Activated B cell treated with CpG ODN at 0.5 μM for 24 hours (primary cell): ENCODE data around the gene GALM. TPM values are rescaled to one million over a fixed set of nuclear protein-coding genes. Genes with fewer than 3 reads are reported as not detected.

Experiments
- ATAC-seq: fragments of 200-7000 bp; cut with Tn5 transposase; one replicate; pipeline ENCODE4 v1.10.0; 2021; ENCODE audit warnings: low read depth, mild to moderate bottlenecking, moderate library complexity
- CTCF ChIA-PET: fragments of 350-600 bp; sonication (Branson Sonifier 250); formaldehyde crosslinking; loops from one replicate; lab custom pipeline; 2021; ENCODE audit warnings: antibody characterized with exemption; lab: Charles Lee
- POLR2A ChIA-PET: fragments of 350-600 bp; sonication (Branson Sonifier 250); formaldehyde crosslinking; loops from one replicate; lab custom pipeline; 2021; ENCODE audit warnings: antibody characterized with exemption; lab: Charles Lee
- DNase-seq: peaks from one replicate; pipeline ENCODE4 v3.0.0; 2022
- H3K27ac Mint-ChIP-seq: one replicate; pipeline ENCODE4 v1.8.0; 2020; ENCODE audit warnings: mixed read lengths
- H3K27me3 Mint-ChIP-seq: one replicate; pipeline ENCODE4 v1.8.0; 2021; ENCODE audit warnings: mixed read lengths
- H3K36me3 Mint-ChIP-seq: one replicate; pipeline ENCODE4 v1.8.0; 2021; ENCODE audit warnings: low read depth, mixed read lengths
- H3K4me1 Mint-ChIP-seq: one replicate; pipeline ENCODE4 v1.8.0; 2021; ENCODE audit warnings: mixed read lengths
- H3K4me3 Mint-ChIP-seq: one replicate; pipeline ENCODE4 v1.8.0; 2020; ENCODE audit warnings: mild to moderate bottlenecking, mixed read lengths
- H3K9me3 Mint-ChIP-seq: one replicate; pipeline ENCODE4 v1.8.0; 2020; ENCODE audit warnings: mixed read lengths
- intact Hi-C: fragments of 100-400 bp; cut with micrococcal nuclease; formaldehyde crosslinking; loops from one replicate; pipeline ENCODE4 v1.15.1; 2024
- total RNA-seq: library from RNA; stranded (reverse); gene quantifications from 2 replicates; pipeline ENCODE4 v1.2.3, GENCODE V29; 2022
- TF ChIP-seq, protein P1 (sequence below): fragments of 200-600 bp; IDR thresholded peaks from one replicate; pipeline ENCODE4 v1.8.0; 2022; ENCODE audit warnings: antibody characterized with exemption, mild to moderate bottlenecking

GALM gene
- total RNA-seq, 1 donor from 2014 or later = 5.4 TPM

DNA sequence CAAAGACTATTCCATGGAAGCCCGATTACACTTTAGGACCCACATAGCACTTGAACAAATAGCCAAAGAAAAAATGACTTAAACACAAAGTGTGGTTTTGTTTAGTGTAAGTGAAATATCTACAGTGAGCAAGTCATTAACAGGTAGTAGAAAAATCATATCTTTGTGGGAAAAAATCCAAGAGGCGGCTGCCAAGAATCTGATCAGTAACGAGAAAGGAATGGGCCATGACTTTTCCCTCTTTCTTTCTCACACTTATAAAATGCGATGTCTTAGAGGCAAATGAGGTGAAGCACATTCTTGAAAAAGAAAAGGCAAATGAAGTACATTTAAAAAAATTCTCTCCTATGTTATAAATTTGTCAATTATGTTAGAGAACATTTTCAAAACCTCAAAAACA is 99.2 kb downstream of the GALM start:
- intact Hi-C loops = no loop called here
- CTCF ChIA-PET = no interaction called here

DNA sequence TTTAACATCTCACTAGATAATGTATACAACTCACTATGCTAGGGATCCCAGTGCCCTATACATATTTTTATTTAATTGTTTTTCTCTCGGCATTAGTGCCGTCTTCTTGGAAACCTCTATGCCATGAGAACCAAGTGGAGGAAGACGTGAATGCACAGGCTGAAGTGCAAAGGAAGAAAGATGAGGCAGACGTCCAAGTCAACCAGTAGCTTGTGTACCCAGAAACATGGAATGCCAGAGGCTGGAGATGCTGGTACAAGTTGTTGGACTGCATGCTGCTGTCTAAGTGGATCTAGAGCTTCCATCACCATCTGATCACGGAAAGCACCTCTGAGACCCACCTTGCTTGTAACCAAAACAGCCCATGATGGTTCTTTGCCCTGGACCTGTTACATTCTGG is 99.6 kb downstream of the GALM start:
- intact Hi-C loops = no loop called here
- Mint-ChIP-seq H3K27ac (no peak overlapping the region), H3K4me1 (no peaks in the 10 kb centered on the region), H3K27me3 (no peaks in the 10 kb centered on the region), H3K36me3 (no peaks in the 10 kb centered on the region), H3K4me3 (no peak overlapping the region), H3K9me3 (no peaks in the 10 kb centered on the region)
- no peak for ATAC-seq
- no peak for DNase-seq
- TF ChIP-seq, protein P1, sequence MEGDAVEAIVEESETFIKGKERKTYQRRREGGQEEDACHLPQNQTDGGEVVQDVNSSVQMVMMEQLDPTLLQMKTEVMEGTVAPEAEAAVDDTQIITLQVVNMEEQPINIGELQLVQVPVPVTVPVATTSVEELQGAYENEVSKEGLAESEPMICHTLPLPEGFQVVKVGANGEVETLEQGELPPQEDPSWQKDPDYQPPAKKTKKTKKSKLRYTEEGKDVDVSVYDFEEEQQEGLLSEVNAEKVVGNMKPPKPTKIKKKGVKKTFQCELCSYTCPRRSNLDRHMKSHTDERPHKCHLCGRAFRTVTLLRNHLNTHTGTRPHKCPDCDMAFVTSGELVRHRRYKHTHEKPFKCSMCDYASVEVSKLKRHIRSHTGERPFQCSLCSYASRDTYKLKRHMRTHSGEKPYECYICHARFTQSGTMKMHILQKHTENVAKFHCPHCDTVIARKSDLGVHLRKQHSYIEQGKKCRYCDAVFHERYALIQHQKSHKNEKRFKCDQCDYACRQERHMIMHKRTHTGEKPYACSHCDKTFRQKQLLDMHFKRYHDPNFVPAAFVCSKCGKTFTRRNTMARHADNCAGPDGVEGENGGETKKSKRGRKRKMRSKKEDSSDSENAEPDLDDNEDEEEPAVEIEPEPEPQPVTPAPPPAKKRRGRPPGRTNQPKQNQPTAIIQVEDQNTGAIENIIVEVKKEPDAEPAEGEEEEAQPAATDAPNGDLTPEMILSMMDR = no peak
- CTCF ChIA-PET = no interaction called here
- POLR2A ChIA-PET = interaction anchor here (2.0 kb wide), 1 partner anchor 14 kb away, joined by 7 read pairs; the partner anchor contains the start of gene SRSF7

More for the DNA sequence above, 99.2 kb downstream of the GALM start:
- POLR2A ChIA-PET = no interaction called here
- Mint-ChIP-seq H3K27me3 (no peaks in the 10 kb centered on the region), H3K4me1 (no peaks in the 10 kb centered on the region), H3K4me3 (no peak overlapping the region), H3K36me3 (no peaks in the 10 kb centered on the region), H3K9me3 (no peaks in the 10 kb centered on the region), H3K27ac (no peak overlapping the region)
- ATAC-seq (no peak), DNase-seq (no peak)
- TF ChIP-seq, protein P1 = no peak

DNA sequence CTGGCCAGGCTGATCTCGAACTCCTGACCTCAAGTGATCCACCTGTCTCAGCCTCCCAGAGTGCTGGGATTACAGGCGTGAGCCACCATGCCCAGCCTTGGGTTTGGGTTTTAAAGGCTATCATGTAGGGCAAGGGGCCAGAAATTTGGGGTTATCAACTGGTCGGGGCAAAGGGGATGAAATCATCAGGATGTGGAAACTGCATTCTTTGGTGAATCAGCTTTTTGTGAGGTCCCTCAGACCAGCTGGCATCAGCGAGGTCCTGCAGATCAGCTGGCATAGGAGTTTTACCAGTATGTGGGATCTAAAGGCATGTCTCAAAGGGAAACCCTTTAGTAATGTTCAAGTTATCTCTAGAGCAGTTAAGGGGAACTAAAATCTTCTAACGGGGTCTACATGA is 105.7 kb downstream of the GALM start:
- no peaks in the 10 kb centered on the region for H3K9me3 Mint-ChIP-seq
- POLR2A ChIA-PET = interaction anchor here (0.7 kb wide), 1 partner anchor 156 kb away, joined by 8 read pairs; no protein-coding TSS in a partner anchor
- DNase-seq = no peak
- CTCF ChIA-PET = no interaction called here
- no peak overlapping the region for H3K4me3 Mint-ChIP-seq
- H3K27me3 Mint-ChIP-seq = peaks cover 7% of the 10 kb centered on the region
- no peaks in the 10 kb centered on the region for H3K4me1 Mint-ChIP-seq
- intact Hi-C loops = no loop called here
- no peak for ATAC-seq
- H3K36me3 Mint-ChIP-seq = no peaks in the 10 kb centered on the region
- TF ChIP-seq, protein P1 = no peak
- H3K27ac Mint-ChIP-seq = no peak overlapping the region

DNA sequence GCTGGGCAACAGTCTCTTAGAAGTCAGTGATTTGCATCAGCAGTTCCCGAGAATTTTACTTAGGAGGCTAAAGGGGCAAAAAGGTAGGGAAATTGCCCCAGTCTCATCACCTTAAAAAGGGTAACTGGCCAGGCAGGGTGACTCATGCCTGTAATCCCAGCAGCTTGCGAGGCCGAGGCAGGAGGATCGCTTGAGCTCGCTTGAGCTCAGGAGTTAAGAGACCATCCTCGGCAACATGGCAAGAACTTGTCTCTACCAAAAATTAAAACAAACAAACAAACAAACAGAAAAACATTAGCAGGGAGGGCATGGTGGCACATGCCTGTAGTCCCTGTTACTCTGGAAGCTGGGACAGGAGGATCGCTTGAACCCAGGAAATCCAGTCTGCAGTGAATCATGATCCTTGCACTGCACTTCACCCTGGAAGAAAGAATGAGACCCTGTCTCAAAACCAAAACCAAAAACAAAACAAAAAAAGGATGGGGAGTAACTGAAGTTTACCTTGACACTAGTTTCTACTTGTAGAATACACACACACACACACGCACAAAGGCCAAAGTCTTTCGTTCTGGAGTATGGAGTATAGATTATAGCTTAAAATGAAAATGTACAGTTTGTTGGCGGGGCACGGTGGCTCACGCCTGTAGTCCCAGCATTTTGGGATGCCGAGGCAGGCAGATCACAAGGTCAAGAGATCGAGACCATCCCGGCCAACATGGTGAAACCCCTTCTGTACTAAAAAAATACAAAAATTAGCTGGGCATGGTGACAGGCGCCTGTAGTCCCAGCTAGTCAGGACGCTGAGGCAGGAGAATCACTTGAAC is 109.4 kb downstream of the GALM start:
- H3K27ac Mint-ChIP-seq = no peak overlapping the region
- peaks cover 10% of the 10 kb centered on the region for H3K27me3 Mint-ChIP-seq
- CTCF ChIA-PET = no interaction called here
- TF ChIP-seq, protein P1 = no peak
- H3K4me1 Mint-ChIP-seq = peaks cover 12% of the 10 kb centered on the region
- intact Hi-C loops = loop anchor here (5.0 kb wide), 1 partner anchor 33 kb away; no protein-coding TSS in a partner anchor
- no peak overlapping the region for H3K4me3 Mint-ChIP-seq
- peaks cover 10% of the 10 kb centered on the region for H3K36me3 Mint-ChIP-seq
- POLR2A ChIA-PET = interaction anchor here (1.0 to 1.4 kb wide), 2 partner anchors 24 to 28 kb away, joined by 3 to 8 read pairs; partner anchors contain the start of gene SRSF7
- DNase-seq (no peak), ATAC-seq (no peak)
- H3K9me3 Mint-ChIP-seq = no peaks in the 10 kb centered on the region

DNA sequence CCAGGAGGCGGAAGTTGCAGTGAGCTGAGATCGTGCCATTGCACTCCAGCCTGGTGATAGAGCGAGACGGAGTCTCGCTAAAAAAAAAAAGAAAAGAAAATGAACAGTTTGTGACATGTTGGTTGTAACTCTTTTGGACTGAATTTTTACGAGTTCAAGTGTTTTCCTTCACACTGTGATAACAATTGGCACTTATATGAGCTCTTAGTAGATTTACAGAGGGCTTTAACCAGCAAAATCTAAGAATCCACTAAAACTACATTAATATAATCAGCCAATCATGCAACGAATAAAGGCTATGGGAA is 110.0 kb downstream of the GALM start:
- Mint-ChIP-seq H3K4me1 (peaks cover 12% of the 10 kb centered on the region), H3K27me3 (peaks cover 10% of the 10 kb centered on the region), H3K4me3 (no peak overlapping the region), H3K36me3 (peaks cover 15% of the 10 kb centered on the region), H3K9me3 (no peaks in the 10 kb centered on the region), H3K27ac (no peak overlapping the region)
- ChIA-PET POLR2A (interaction anchor here (1.0 to 1.4 kb wide), 2 partner anchors 25 to 29 kb away, joined by 3 to 8 read pairs; partner anchors contain the start of gene SRSF7), CTCF (no interaction called here)
- no peak for ATAC-seq
- DNase-seq = no peak
- TF ChIP-seq, protein P1 = no peak
- intact Hi-C loops = loop anchor here (5.0 kb wide), 1 partner anchor 34 kb away; no protein-coding TSS in a partner anchor
